Stimulated activated CD8-positive, alpha-beta memory T cell treated with anti-CD3 and anti-CD28 coated beads, Interleukin-15, amount 100 ng/mL, for 4 hours (primary cell): ENCODE data around the gene GABRA5.

ENCODE experiments used
- DNase-seq, 2 donors: peaks; one replicate each; pipeline ENCODE4 v3.0.0-alpha.2; 2020; ENCODE audit warnings: low read depth in 2 of 2

GABRA5 gene

GRCh38 chr15:26928051-26928450 is 61.2 kb downstream of the GABRA5 start:
- no peak for DNase-seq

GRCh38 chr15:26929588-26929987 is 62.7 kb downstream of the GABRA5 start:
- DNase-seq, result no peak

DNA sequence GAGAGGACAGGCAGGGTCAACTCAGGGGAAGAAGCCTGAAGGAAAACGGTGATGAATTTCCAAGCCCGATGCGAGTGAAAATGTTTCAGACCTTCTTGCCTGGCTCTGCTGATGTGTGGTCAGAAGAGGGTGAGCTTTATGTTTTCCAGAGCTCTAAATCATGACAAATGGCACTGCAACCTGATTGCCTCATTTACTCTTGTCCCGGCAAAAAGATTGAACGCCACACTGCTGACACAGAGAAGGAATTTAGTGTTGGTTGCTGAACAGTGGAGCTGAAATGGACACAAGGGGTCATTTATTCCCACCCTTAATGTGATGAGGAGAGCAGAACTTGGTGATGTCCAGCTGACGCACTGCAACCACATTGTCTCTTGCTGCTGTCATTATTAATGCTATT is 68.0 kb downstream of the GABRA5 start:
- DNase-seq, result no peak

- no peak for DNase-seq
Measured at GRCh38 chr15:26935322-26935721, 68.5 kb downstream of the GABRA5 start.

DNA sequence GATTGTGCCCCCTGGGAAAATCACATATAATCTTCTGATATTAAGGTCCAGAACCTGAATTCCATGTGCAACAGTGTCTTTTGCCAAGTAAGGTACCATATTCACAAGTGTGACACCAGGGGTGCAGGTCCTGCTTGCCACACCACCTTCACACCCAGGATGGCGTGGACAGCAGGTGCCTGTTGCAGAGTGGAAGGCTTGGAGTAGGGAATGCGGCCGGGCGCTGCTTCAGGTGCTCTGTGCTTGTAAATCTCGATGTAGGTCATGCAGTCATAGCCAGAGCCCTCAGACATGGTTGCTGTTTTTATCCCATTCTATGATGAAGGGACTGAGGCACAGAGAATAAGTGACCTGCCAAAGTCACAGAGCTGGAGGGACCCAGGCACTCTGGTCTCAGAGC is 69.6 kb downstream of the GABRA5 start:
- DNase-seq, result no peak

GRCh38 chr15:26937134-26937533 is 70.3 kb downstream of the GABRA5 start:
- no peak for DNase-seq

DNA sequence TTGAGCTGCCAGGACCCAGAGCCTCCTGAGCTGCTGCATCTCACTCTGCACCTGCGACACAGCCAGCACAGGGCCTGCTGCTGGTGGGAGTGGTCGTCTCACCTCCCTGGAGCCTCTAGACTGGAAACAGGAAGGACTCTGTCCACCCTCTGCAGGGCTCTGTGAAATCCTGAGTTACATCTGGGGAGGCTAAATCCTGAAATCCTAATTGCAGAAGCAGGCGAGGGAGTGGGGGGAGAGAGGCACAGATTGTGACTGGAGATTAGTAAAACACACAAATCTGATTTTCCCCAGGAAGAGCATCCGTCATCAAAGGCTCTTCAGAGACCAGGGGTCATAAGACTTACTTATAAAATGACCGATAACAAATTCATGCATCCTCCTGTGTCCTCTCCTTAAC is 72.5 kb downstream of the GABRA5 start:
- DNase-seq, result no peak

- no peak for DNase-seq
Measured at GRCh38 chr15:26941489-26941888, 74.6 kb downstream of the GABRA5 start.

GRCh38 chr15:26943866-26944265 is 77.0 kb downstream of the GABRA5 start:
- DNase-seq, result no peak

GRCh38 chr15:26945046-26945445 is 78.2 kb downstream of the GABRA5 start:
- no peak for DNase-seq

GRCh38 chr15:26950001-26950400 is 83.1 kb downstream of the GABRA5 start:
- no peak for DNase-seq

DNA sequence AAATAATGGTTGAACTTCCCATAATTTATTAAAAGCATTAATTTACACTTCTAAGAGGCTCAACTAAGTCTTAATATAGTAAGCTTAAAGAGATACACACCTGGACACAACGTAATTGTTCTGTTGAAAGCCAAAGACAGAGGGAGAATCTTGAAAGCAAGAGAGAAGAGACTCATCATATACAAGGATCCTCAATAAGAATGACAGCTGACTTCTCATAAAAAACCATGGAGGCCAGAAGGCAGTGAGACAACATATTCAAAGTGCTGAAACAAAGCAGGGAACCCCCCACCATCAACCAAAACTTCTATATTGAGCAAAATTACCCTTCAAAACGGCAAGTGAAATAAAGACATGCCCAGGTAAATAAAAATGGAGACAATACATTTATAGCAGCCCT is 87.5 kb downstream of the GABRA5 start:
- no peak for DNase-seq

DNA sequence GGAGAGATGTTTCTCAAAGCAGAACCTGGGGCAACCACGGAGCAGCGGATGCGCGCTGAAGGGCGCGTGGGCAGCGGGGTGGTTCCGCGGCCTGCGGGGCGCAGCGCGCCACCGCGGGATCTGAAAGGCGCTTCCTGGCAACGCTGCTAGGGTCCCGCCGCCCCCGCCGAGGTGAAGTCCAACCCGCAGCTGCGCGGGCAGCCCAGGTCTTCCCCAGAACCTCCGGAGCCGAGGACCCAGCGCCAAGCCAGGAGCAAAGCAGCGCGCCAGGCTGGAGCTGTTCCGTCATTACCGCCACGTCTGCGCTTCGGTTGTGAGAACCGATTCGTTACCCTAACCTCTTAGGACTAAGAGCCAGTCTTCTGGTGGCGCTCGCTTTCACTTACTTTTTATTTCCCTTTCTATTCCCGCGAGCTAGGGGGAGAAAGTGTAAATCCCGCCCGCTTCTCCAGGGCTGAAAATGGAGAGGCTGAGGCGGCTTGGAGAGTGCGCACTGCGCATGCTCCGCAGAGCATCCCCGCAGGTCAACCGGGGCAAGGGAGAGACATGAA is 100.9 kb downstream of the GABRA5 start:
- no peak for DNase-seq

- DNase-seq, result no peak
Measured at GRCh38 chr15:26968806-26969205, 101.9 kb downstream of the GABRA5 start.

DNA sequence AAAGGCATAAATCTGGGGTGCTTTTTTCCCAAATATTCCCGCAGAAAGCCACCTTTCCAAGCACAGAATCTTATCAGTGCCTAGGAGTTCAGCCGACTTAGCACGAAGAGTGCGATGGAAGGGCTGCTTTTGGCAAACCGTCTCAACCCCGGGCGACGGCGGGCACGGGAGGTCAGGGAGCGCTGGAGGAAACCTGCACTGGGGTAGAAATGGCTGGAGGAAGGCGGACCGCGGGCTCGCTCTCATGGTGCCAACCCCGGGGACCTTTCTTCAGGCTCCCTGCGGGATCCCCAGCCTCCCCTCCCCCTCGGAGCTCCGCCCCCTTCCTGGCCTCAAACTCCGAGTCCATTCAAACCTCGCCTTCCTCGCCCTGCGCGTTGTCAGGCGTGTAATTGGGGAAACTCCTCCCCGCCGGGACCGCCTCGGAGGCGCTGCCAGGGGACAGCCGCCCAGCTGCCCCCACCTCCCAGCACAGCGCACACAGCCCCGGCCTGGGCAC is 103.9 kb downstream of the GABRA5 start, which contains the start of gene GABRG3:
Gene GABRG3 (plus strand): TSS at position 470 of the 499 bp plus-strand sequence.
- DNase-seq, result no peak

DNA sequence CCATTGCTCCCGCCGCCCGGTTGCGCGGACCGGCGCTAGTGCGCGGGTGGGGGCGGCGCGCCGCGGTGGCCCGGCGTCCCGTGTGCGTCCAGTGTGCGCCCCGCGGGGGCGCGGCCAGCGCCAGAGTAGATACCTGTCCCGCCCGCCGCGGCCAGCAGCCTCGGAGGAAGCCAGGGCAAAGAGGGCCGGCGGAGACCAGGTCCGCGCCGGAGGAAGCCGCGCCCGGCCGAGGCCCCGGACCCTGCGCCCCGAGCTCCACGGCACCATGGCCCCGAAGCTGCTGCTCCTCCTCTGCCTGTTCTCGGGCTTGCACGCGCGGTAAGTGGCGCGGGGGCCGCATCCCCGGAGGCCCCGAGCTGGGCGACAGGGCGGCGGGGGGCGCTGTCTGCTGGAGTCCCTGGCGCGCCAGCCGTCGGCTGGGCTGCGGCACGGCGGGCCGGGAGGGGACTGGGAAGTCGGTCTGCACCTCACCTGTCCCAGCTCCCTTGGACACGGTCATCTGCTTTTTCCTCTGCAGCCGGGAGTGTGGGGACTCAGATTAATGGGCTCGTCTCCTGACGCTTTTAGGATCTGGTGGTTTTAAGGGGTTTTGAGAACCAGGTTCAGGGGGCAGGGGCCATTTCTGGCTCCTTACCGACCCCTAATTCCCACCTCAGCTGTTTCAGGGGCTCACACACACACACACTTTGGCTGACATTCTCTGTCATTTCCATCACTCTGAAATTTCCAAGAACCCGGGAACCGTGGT is 104.6 kb downstream of the GABRA5 start:
- no peak for DNase-seq

DNA sequence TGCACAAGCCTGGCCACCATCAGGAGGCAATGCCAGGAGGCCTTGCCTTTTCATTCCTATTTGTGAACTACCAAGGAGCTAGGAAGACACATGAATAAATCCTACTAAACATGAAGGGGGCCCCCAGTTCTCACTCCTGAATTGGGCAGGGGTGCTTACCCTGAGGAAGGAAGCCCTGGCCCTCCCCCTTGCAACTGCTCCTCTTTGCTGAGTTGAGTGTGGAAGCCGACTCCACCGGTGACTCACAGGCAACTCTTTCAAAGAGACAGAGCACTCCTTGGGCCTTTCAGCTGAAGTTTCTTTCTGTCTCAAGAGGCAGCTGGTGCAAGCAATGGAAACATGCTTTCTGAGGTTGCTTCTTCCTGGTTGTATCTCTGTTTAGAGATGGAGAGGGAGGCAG is 105.8 kb downstream of the GABRA5 start:
- DNase-seq, result no peak

DNA sequence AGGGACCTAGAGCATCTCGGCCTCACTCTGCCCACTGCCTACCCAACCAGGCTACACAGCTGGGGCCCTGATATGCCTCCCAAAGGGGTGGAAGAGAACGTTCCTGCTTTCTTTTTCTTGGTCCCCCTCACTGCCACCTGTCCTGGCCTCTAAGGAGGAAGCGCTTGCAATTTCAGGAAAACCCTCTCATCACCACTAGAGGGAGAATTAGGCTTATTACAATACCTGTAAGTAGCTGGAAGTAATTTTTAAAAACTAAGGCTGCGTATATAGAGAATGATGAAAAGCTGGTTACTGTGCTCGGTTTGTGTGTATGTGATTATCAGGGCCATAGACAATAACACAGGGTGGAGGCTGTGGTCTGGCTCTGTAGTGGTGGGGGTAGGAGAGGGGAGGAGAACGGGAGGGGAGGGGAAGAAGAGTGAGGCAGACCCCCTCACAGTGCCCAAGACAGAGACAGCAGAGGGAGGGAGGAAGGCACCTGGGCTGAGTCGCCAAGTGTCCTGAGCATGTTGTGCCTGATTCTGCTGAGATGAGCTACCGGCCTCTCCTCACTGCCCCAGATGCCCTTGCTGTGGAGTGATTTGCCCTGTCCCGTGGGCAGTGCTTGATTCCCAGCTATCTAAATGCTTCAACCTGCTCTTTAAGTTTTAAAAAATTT is 107.4 kb downstream of the GABRA5 start:
- no peak for DNase-seq

GRCh38 chr15:26981492-26981891 is 114.6 kb downstream of the GABRA5 start:
- DNase-seq, result no peak

DNA sequence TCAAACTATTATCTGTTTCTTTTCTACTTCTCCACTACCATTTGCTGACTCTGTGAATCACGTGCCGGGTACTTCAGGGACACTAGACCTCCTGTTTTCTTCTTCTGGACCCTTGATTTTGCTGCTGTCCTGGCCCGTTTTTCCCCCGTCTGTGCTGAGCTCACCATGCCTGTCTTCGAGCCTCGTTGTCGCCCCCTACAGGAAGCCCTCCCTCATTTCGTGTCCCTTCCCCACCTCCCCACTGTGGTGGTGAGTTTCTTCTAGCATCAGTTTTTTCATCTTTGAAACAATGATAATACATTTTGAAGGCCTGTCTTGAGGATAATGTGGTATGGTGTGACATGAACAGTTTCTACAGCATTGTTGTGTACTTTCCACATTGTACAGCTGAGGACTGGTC is 117.0 kb downstream of the GABRA5 start:
- DNase-seq, result no peak

DNA sequence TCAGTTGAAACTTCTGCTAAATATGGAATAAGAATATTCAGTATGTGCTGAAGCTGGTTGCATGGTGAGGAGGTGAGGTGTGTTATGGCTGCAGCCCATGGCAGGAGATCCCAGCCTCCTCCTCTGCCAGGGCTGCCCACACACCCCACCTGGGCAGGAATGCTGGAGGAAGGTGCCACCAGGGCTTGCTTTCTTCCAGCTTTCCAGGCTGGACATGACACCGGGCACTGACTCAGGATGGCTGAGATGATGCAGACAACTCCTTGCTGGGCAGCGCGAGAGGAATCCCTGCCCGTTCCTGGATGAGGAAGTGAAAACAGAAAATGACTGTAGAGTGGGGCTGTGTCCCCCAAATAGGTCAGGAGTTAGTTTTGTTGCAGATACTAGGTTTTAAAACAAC is 118.2 kb downstream of the GABRA5 start:
- DNase-seq, result no peak

GRCh38 chr15:26996250-26996649 is 129.4 kb downstream of the GABRA5 start:
- DNase-seq, result no peak
